Measurements from ENCODE around the gene PLEKHG1. TPM values are rescaled to one million over a fixed set of nuclear protein-coding genes. Genes with fewer than 3 reads are reported as not detected.
A peak's percentile ranks its signal among the peaks of the same experiment; 100 is the strongest.

Gene PLEKHG1
- total RNA-seq = 38.8 and 42.2 TPM in 2 replicates
- long read RNA-seq, full-length matches to known transcripts = 1 of 35 reads
- long read RNA-seq, partial matches to known transcripts = 21 of 35 reads
- long read RNA-seq, other reads (novel, unspliced or antisense) = 13 of 35 reads

GRCh38 chr6:150599199-150600009 is at the start of gene PLEKHG1:
Gene PLEKHG1, plus strand, starts transcription at chr6:150599885. Its CDS starts 133,797 bp downstream, at chr6:150733682.
- Mint-ChIP-seq H3K27me3 (peaks cover 21% of the 10 kb centered on the region), H3K9me3 (ENCODE audit: low read depth) (no peaks in the 10 kb centered on the region), H3K4me3 (ENCODE audit: low read depth) (peak within 1 kb of the TSS; percentile 97), H3K4me1 (ENCODE audit: low read depth) (peaks cover 16% of the 10 kb centered on the region), H3K27ac (peak within 1 kb of the TSS; percentile 98), H3K36me3 (ENCODE audit: insufficient read depth) (peaks cover 1% of the 10 kb centered on the region)
- DNase-seq (ENCODE audit: low spot score, unreplicated experiment) = peak; percentile 57
- no peak for TF ChIP-seq CTCF (IDR thresholded peaks at IDR 0.05; ENCODE audit: unreplicated experiment)

GRCh38 chr6:150550244-150550643 is 49.4 kb upstream of the PLEKHG1 start:
- TF ChIP-seq CTCF (IDR thresholded peaks at IDR 0.05; ENCODE audit: unreplicated experiment) = no peak
- no peaks in the 10 kb centered on the region for H3K27me3 Mint-ChIP-seq
- peak overlapping the region; percentile 23 for H3K27ac Mint-ChIP-seq
- no peak for DNase-seq (ENCODE audit: low spot score, unreplicated experiment)
- H3K36me3 Mint-ChIP-seq (ENCODE audit: insufficient read depth) = no peaks in the 10 kb centered on the region
- no peak overlapping the region for H3K4me3 Mint-ChIP-seq (ENCODE audit: low read depth)
- H3K9me3 Mint-ChIP-seq (ENCODE audit: low read depth) = peaks cover 6% of the 10 kb centered on the region
- H3K4me1 Mint-ChIP-seq (ENCODE audit: low read depth) = peaks cover 30% of the 10 kb centered on the region

GRCh38 chr6:150557043-150557599 is 42.6 kb upstream of the PLEKHG1 start:
- Mint-ChIP-seq H3K27ac (no peak overlapping the region), H3K4me1 (ENCODE audit: low read depth) (no peaks in the 10 kb centered on the region), H3K27me3 (no peaks in the 10 kb centered on the region), H3K9me3 (ENCODE audit: low read depth) (peaks cover 14% of the 10 kb centered on the region), H3K4me3 (ENCODE audit: low read depth) (no peak overlapping the region), H3K36me3 (ENCODE audit: insufficient read depth) (no peaks in the 10 kb centered on the region)
- no peak for TF ChIP-seq CTCF (IDR thresholded peaks at IDR 0.05; ENCODE audit: unreplicated experiment)
- no peak for DNase-seq (ENCODE audit: low spot score, unreplicated experiment)

- H3K4me1 Mint-ChIP-seq (ENCODE audit: low read depth) = peaks cover 5% of the 10 kb centered on the region
- H3K27me3 Mint-ChIP-seq = no peaks in the 10 kb centered on the region
- H3K9me3 Mint-ChIP-seq (ENCODE audit: low read depth) = peaks cover 8% of the 10 kb centered on the region
- no peak overlapping the region for H3K27ac Mint-ChIP-seq
- no peak for TF ChIP-seq CTCF (IDR thresholded peaks at IDR 0.05; ENCODE audit: unreplicated experiment)
- H3K36me3 Mint-ChIP-seq (ENCODE audit: insufficient read depth) = no peaks in the 10 kb centered on the region
- H3K4me3 Mint-ChIP-seq (ENCODE audit: low read depth) = no peak overlapping the region
- no peak for DNase-seq (ENCODE audit: low spot score, unreplicated experiment)
Measured at GRCh38 chr6:150560004-150560883, 39.4 kb upstream of the PLEKHG1 start.

- TF ChIP-seq CTCF (IDR thresholded peaks at IDR 0.05; ENCODE audit: unreplicated experiment) = no peak
- DNase-seq (ENCODE audit: low spot score, unreplicated experiment) = no peak
- peaks cover 8% of the 10 kb centered on the region for H3K9me3 Mint-ChIP-seq (ENCODE audit: low read depth)
- H3K36me3 Mint-ChIP-seq (ENCODE audit: insufficient read depth) = no peaks in the 10 kb centered on the region
- H3K27me3 Mint-ChIP-seq = no peaks in the 10 kb centered on the region
- H3K4me3 Mint-ChIP-seq (ENCODE audit: low read depth) = no peak overlapping the region
- H3K27ac Mint-ChIP-seq = no peak overlapping the region
- H3K4me1 Mint-ChIP-seq (ENCODE audit: low read depth) = peaks cover 11% of the 10 kb centered on the region
Measured at GRCh38 chr6:150560884-150561219, 38.8 kb upstream of the PLEKHG1 start.

All from progenitor cell of endocrine pancreas (in vitro differentiated cells).